DND-41 (cell line): ENCODE data around the gene CCDC6.

Experiments
- ATAC-seq: fragments of 200-7000 bp; cut with Tn5 transposase; 3 replicates; pipeline ENCODE4 v1.9.1; 2021; ENCODE audit warnings: low read depth; ENCODE audit not compliant: insufficient read depth
- DNase-seq: peaks from one replicate; pipeline ENCODE4 v3.0.0-alpha.2; 2020
- H2AFZ ChIP-seq: 2 replicates; pipeline ENCODE4 v1.6.0; 2012; ENCODE audit warnings: low read depth, low read length
- H3K27ac ChIP-seq: 2 replicates; pipeline ENCODE4 v1.5.1; 2012; ENCODE audit warnings: low read length, inconsistent platforms
- H3K27me3 ChIP-seq: fragments of 200-600 bp; sonication (generic); 2 replicates; pipeline ENCODE4 v1.6.0; 2012; ENCODE audit warnings: low read length, mild to moderate bottlenecking, inconsistent platforms; ENCODE audit not compliant: insufficient read depth, poor library complexity
- H3K36me3 ChIP-seq: 2 replicates; pipeline ENCODE4 v1.5.1; 2012; ENCODE audit warnings: low read length, inconsistent platforms; ENCODE audit not compliant: insufficient read depth
- H3K4me1 ChIP-seq: 2 replicates; pipeline ENCODE4 v1.5.1; 2012; ENCODE audit warnings: mild to moderate bottlenecking, low read length; ENCODE audit not compliant: insufficient read depth
- H3K4me2 ChIP-seq: 2 replicates; pipeline ENCODE4 v1.6.0; 2012; ENCODE audit warnings: mild to moderate bottlenecking, moderate library complexity, low read length, inconsistent platforms; ENCODE audit not compliant: insufficient read depth
- H3K4me3 ChIP-seq, 2 experiments: fragments of 200-600 bp in 1 of 2; shearing (Covaris generic) in 1 of 2; 2 replicates each; pipeline ENCODE4 v1.5.1; 2012 to 2016; ENCODE audit warnings: inconsistent platforms in 2 of 2, low read length in 2 of 2, mild to moderate bottlenecking in 2 of 2, low read depth in 1 of 2, moderate library complexity in 1 of 2
- H3K79me2 ChIP-seq: 2 replicates; pipeline ENCODE4 v1.6.0; 2012; ENCODE audit warnings: low read length, inconsistent platforms; ENCODE audit not compliant: insufficient read depth
- H3K9ac ChIP-seq: 2 replicates; pipeline ENCODE4 v1.6.0; 2012; ENCODE audit warnings: low read depth, mild to moderate bottlenecking, inconsistent platforms, low read length, moderate library complexity
- H3K9me3 ChIP-seq: 2 replicates; pipeline ENCODE4 v1.5.1; 2012; ENCODE audit warnings: low read length, moderate library complexity, mild to moderate bottlenecking, inconsistent platforms; ENCODE audit not compliant: insufficient read depth, severe bottlenecking
- H4K20me1 ChIP-seq: 2 replicates; pipeline ENCODE4 v1.6.0; 2012; ENCODE audit warnings: low read length; ENCODE audit not compliant: insufficient read depth
- CTCF ChIP-seq: IDR thresholded peaks from 2 replicates; pipeline ENCODE4 v1.5.1; 2012; ENCODE audit warnings: borderline replicate concordance, low read length, moderate library complexity, mild to moderate bottlenecking; ENCODE audit not compliant: poor library complexity, severe bottlenecking; ENCODE audit errors: extremely low read depth
- EZH2 ChIP-seq: IDR thresholded peaks from 3 replicates; pipeline ENCODE4 v1.6.1; 2012; ENCODE audit warnings: borderline replicate concordance, low read depth, mild to moderate bottlenecking, moderate library complexity, low read length, inconsistent platforms; ENCODE audit not compliant: severe bottlenecking

The CCDC6 gene

GRCh38 chr10:59868696-59869593, 37.4 kb downstream of the CCDC6 start:
- Histone ChIP-seq H3K9ac (no peak overlapping the region), H3K9me3 (no peaks in the 10 kb centered on the region), H3K27ac (no peak overlapping the region), H3K79me2 (peaks cover 98% of the 10 kb centered on the region), H3K27me3 (no peaks in the 10 kb centered on the region), H3K36me3 (no peaks in the 10 kb centered on the region), H4K20me1 (peaks cover 85% of the 10 kb centered on the region), H3K4me3 (no peak overlapping the region), H3K4me2 (no peak overlapping the region), H2AFZ (no peak overlapping the region), H3K4me1 (no peaks in the 10 kb centered on the region)
- ATAC-seq: no peak
- no peak for DNase-seq
- no peak for TF ChIP-seq EZH2
- TF ChIP-seq CTCF: no peak

- TF ChIP-seq CTCF (no peak), EZH2 (no peak)
- Histone ChIP-seq H3K4me3 (no peak overlapping the region), H2AFZ (no peak overlapping the region), H3K4me1 (no peaks in the 10 kb centered on the region), H3K27ac (no peak overlapping the region), H4K20me1 (peaks cover 77% of the 10 kb centered on the region), H3K9me3 (no peaks in the 10 kb centered on the region), H3K79me2 (peaks cover 90% of the 10 kb centered on the region), H3K9ac (no peak overlapping the region), H3K27me3 (no peaks in the 10 kb centered on the region), H3K36me3 (no peaks in the 10 kb centered on the region), H3K4me2 (no peak overlapping the region)
- ATAC-seq (no peak), DNase-seq (no peak)
Observed at GRCh38 chr10:59867590-59867989, 38.8 kb downstream of the CCDC6 start.

GRCh38 chr10:59865101-59865500, 41.3 kb downstream of the CCDC6 start:
- H3K9ac ChIP-seq: no peak overlapping the region

More at GRCh38 chr10:59865101-59865500, 41.3 kb downstream of the CCDC6 start:
- Histone ChIP-seq H3K79me2 (peaks cover 90% of the 10 kb centered on the region), H3K27ac (no peak overlapping the region), H3K4me1 (no peaks in the 10 kb centered on the region), H3K9me3 (no peaks in the 10 kb centered on the region), H4K20me1 (peaks cover 68% of the 10 kb centered on the region), H3K4me3 (no peak overlapping the region), H3K36me3 (no peaks in the 10 kb centered on the region), H2AFZ (no peak overlapping the region), H3K4me2 (no peak overlapping the region), H3K27me3 (no peaks in the 10 kb centered on the region)
- ATAC-seq (no peak), DNase-seq (no peak)
- TF ChIP-seq EZH2: no peak
- no peak for TF ChIP-seq CTCF
